Prostate gland (tissue), 2 donors: ENCODE results near the gene ARHGEF16.
A peak's percentile ranks its signal among the peaks of the same experiment; 100 is the strongest.

ENCODE experiments used
- POLR2A ChIP-seq: fragments of 450-650 bp; IDR thresholded peaks from one replicate; pipeline ENCODE4 v1.6.1; 2016; ENCODE audit warnings: antibody characterized with exemption, mild to moderate bottlenecking
- POLR2AphosphoS5 ChIP-seq: sonication (generic); formaldehyde crosslinking; IDR thresholded peaks from one replicate; pipeline ENCODE4 v1.6.1; 2017; ENCODE audit warnings: antibody characterized with exemption
- TF ChIP-seq, protein P1 (sequence below), 4 experiments: fragments of 200-600 bp in 2 of 4; fragments of 450-650 bp in 2 of 4; sonication (generic) in 2 of 4; IDR thresholded peaks; 1 replicate in 3 of 4; 2 replicates in 1 of 4; pipeline ENCODE4 v1.5.1; 2016 to 2019; ENCODE audit warnings: antibody characterized with exemption in 4 of 4, mild to moderate bottlenecking in 2 of 4, moderate library complexity in 2 of 4

DNA sequence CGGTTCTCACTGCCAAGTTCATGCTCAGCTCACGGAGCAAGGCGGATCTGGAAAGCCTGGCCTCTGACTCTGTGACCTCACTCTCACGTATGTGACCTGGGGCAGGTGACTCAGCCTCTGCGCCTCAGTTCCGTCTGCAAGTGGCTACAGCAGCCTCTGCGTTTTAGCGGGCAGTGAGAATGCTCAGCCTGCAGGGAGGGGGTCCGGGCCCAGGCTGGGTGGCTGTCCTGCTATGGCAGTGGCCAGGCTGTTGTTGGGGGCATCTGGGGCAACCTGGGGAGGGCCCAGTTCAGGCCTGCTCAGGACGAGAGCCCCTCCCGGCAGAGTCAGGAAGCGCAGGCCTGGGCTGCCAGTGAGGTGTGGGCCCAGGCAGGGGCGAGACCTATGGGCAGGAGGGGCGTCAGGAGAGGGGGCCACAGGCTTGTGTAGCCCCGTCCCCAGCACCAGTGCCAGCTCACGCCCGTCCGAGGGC lies 27.9 kb downstream of the ARHGEF16 start:
- TF ChIP-seq POLR2A (no peak), POLR2AphosphoS5 (no peak)
- TF ChIP-seq, protein P1, sequence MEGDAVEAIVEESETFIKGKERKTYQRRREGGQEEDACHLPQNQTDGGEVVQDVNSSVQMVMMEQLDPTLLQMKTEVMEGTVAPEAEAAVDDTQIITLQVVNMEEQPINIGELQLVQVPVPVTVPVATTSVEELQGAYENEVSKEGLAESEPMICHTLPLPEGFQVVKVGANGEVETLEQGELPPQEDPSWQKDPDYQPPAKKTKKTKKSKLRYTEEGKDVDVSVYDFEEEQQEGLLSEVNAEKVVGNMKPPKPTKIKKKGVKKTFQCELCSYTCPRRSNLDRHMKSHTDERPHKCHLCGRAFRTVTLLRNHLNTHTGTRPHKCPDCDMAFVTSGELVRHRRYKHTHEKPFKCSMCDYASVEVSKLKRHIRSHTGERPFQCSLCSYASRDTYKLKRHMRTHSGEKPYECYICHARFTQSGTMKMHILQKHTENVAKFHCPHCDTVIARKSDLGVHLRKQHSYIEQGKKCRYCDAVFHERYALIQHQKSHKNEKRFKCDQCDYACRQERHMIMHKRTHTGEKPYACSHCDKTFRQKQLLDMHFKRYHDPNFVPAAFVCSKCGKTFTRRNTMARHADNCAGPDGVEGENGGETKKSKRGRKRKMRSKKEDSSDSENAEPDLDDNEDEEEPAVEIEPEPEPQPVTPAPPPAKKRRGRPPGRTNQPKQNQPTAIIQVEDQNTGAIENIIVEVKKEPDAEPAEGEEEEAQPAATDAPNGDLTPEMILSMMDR (IDR thresholded peaks at IDR 0.05): peak in 1 of 4 experiments; percentile 28
